Muscle of arm (tissue), 12 donors: ENCODE data around the gene GSTO1. TPM values are rescaled to one million over a fixed set of nuclear protein-coding genes. Genes with fewer than 3 reads are reported as not detected.
"Not testable (repeated sequence)": the region's sequence is repeated elsewhere in the genome, so short reads cannot be mapped to it uniquely, and the experiment has no call there.

ENCODE experiments used
- DNase-seq: peaks from one replicate; pipeline ENCODE4 v3.0.0-alpha.2; 2013
- polyA plus RNA-seq, 12 donors: library from polyadenylated mRNA; unstranded; fragments of 120-200 nt; gene quantifications; one replicate each; pipeline ENCODE4 v1.2.1, GENCODE V29; 2013; ENCODE audit not compliant: insufficient read length in 12 of 12

Gene GSTO1
- polyA plus RNA-seq, 12 donors = 33.0 to 62.2 (median 39.8) TPM; not detected in 1

DNA sequence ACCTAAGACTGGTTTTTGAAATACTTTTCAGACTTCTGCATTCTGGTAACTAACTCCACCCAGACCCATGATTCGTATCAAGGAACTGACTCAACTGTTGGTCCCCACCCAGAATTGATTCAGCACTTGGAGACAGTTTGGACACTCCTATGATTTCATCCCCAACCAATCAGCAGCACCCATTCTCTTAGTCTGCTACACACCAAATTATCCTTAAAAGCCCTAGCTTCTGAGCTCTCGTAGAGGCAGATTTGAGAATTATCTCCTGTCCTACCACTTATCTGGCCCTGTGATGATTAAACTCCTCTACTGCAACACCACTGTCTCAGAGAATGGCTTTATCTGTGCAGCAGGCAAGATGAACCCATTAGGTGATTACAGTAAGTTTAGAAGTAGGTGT, 7.7 kb upstream of the GSTO1 start:
- DNase-seq = no peak

DNA sequence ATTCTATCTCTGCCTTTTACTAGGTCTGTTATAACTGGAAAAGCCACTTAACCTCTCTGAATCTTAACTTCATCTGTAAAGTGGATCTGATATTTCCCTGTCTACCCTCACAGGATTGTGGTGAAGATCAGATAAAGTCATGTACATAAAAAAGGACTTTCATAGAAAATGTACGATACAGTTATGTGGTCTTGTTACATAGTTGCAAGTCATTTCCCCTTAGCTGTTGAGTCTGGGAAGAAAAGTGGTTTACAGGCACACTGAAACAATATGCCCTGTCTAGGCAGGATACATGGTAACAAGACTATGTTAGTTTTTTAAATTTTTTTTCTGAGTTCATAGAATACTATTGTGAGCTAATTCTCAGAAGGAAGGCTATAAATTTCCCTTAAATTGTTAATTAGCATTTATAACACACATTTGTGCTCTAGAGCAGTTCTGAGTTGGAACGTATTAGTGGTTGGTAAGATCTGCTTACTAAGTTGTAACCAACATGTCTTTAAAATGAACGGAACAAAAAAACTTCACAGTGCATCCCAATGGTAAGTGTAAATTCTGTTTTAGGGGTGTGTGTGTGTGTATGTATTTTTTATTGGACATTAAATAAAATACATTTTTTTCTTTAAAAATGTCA, 7.1 kb upstream of the GSTO1 start:
- no peak for DNase-seq

DNA sequence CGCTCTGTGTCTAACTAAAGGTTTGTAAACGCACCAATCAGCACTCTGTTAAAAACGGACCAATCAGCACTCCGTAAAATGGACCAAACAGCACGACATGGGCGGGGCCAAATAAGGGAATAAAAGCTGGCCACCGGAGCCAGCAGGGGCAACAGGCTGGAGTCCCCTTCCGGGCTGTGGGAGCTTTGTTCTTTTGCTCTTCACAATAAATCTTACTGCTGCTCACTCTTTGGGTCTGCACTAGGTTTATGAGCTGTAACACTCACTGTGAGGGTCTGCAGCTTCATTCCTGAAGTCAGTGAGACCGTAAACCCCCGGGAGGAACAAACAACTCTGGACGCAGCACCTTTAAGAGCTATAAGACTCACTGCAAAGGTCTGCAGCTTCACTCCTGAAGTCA, 5.8 kb upstream of the GSTO1 start:
- not testable (repeated sequence) for DNase-seq

DNA sequence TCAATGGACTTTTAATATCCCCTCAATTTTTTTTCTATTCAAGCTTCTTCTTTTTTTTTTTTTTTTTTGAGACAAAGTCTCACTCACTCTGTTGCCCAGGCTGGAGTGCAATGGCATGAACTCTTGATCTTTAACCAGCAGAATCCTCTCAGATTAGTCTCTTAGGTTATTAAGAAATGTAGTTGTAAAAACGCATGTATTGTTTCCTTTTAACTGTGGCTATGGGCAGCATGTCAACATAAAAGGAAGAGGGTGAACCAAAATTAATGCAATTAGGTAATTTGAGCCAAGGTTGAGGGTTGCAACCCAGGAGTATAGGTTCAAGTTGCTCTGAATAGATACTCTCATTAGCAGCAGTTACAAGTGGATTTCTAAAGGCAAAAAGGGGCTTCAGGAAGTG, 4.3 kb upstream of the GSTO1 start:
- no peak for DNase-seq

DNA sequence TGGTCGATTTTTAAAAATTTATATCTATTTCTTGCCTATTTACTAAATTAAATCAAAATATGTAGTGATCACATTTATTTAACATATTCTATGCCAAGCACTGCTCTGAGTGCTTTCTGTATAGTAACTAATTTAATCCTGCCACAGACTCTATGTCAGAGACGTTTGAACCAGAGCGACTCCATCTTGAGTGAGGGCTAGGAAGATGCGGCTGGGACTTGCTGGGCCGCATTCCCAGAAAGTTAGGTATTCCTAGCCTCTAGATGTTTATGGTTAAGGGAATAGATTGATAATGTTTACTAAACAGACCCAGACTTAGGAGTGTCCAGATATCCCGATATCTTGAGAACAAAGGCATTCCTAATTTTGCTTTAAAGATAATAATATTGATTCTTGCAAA, 3.2 kb upstream of the GSTO1 start:
- DNase-seq = no peak

DNA sequence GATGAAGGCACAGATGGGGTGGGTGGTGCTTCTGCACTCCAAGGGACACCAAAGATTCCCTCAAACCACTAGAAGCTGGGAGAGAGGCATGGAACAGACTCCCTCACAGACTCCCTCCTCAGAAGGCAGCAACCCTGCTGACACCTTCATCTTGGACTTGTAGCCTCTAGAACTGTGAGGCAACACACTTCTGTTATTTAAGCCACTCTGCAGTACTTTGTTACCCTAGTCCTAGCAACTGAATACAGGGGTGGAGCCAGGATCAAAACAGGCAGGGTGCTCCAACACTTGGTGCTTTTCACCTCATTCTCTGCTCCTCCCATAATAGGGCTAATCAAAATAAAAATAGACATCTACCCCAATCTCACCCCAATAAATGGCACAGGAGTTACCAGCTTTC, 2.3 kb upstream of the GSTO1 start:
- DNase-seq = no peak

DNA sequence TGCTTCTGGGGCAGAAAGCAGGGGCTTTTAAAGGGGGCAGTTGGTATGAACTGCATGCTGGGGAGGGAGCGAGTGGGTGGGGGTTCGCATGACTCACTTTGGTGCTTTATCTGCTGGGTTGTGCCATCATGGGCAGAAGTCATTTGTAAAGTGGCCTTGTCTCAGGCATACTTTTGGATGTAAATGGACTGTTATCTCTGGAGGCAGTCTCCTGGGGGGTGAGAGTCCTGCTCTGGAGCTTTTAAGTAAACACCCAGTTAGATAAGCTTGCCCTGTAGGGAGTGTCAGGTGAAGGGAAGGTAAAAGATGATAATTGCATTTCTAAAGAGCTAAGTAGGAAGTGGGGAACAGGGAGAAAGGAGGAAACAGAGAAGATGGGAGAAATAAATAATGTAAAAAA, 1.6 kb upstream of the GSTO1 start:
- DNase-seq = no peak

DNA sequence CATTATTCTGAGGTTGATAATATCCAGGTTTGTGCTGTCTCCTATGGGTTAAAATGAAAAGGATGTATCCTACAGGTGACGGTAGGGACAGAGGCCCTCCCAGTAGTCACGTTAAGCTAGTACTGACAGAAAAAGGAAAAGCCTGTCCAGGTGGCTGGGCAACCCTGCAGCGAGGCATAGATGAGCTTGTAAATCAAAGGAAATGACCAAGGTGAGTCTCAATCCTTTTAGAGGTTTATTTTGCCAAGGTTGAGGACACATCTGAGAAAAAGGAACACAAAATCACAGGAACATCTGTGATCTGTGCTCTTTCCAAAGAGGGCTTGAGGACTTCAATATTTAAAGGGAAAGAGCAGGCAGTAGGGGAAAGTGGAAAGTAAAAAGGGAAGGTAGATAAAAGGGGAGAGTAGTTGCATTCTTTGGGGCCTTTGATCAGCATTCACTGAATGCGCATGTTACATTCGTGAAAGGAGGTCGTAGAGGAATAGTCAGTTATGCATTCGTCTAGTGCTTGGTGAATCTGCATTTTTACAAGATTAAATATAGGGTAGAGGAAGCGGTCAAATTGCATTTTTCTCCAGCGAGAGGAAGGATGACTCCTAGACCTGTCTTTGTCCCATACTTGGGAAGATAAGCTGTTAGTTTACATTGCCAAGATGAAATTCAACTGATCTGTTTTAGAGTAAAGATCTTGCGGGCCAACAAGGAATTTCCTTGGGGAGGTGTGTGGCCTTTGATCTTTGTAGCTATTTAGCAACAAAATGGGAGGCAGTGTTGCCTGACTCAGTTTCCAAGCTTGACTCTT, 884 bp upstream of the GSTO1 start:
- no peak for DNase-seq

DNA sequence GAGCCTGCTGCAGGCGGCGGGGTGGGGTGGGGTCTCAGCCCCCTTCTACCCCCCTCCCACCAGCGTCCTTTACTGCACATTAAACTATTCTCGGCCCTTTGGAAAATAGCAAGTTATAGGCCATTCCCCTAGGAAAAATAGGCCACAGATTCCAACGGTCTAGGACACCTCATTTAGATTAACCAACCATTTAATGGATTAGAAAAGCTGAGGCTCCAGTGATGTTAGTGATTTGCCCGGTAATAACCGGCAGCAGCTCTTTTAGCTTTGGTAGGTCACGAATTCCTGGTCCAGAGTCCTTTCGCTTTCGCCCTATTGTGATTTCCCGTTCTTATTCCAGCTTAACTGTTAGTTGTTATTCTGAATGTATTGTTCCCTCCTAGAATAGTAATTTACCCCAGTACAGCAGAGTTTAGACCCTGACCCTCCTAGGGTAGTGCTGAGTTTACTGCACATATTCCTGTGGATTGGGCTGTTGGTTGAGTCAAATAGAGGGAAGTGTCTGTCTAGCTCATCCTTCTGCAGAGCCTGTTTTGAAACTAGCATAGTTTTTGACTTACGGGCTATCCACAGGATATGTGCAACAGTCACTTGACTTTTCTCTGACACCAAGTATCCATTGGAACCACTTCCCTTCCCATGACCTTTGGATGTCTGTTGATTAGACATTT, 754 bp downstream of the GSTO1 start:
- DNase-seq = peak; percentile 56

DNA sequence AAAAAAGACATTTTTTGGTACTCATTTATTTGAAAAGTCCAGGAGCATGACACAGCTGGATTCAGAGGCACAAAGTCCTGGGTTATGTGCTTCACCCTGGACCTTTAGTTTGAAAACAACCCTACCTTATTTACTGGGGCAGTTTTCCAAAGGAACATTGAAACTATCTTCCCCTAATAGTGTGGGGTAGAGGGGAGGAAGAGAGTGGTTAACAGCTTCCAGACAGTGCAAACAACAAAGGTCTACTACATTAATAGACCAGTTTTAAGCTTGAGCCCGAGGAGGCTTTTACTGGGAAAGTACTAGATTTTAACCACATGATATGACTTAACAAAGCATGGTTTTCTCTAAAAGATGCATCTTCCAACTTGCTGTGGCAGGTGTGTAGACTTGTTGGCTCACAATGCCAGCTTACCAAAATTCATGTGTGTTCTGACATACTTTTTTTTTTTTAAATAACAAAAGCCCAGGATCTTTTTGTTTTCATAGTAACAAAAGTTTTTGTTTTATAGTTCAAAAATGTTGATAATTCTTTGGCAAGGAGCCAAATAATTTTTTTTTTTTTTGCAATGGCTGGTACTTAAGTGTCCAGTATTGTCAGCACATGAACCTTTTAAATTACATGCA, 1.8 kb downstream of the GSTO1 start:
- DNase-seq = no peak

DNA sequence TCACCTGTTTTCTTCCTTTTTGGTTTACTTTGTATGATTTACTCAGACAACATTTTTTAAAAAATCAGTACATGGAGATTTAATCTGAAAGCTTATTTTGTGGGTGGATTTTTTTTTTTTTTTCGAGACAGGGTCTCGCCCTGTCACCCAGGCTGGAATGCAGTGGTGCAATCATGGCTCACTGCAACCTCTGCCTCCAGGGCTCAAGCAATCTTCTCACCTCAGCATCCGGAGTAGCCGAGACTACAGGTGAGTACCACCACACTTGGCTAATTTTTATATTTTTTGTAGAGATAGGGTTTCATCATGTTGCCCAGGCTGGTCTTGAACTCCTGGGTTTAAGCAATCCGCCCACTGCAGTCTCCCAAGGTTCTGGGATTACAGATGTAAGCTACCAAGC, 2.5 kb downstream of the GSTO1 start:
- no peak for DNase-seq

DNA sequence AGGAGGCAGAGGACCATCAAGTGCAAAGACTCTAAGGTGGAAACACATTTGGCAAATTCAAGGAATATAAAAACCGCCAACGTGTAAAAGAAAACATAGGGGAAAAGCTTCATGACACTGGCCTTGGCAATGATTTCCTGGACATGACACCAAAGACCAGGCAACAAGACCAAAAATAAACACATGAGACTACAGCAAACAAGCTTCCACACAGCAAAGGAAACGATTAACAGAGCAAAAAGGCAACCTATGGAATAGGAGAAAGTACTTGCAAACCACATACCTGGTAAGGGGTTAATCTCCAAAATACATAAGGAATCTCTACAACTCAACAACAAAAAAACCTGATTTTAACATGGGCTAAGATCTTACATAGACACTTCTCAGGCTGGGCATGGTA, 3.5 kb downstream of the GSTO1 start:
- DNase-seq = no peak

DNA sequence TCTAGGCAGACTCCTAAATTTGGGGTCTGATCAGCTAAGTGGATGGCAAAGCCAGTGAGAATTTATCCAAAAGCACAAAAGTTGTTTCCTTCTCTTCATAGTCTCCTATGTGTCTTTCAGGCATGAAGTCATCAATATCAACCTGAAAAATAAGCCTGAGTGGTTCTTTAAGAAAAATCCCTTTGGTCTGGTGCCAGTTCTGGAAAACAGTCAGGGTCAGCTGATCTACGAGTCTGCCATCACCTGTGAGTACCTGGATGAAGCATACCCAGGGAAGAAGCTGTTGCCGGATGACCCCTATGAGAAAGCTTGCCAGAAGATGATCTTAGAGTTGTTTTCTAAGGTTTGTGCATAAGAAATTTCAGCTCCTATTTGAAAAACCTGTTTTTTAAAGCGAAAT, 4.8 kb downstream of the GSTO1 start:
- DNase-seq = no peak

DNA sequence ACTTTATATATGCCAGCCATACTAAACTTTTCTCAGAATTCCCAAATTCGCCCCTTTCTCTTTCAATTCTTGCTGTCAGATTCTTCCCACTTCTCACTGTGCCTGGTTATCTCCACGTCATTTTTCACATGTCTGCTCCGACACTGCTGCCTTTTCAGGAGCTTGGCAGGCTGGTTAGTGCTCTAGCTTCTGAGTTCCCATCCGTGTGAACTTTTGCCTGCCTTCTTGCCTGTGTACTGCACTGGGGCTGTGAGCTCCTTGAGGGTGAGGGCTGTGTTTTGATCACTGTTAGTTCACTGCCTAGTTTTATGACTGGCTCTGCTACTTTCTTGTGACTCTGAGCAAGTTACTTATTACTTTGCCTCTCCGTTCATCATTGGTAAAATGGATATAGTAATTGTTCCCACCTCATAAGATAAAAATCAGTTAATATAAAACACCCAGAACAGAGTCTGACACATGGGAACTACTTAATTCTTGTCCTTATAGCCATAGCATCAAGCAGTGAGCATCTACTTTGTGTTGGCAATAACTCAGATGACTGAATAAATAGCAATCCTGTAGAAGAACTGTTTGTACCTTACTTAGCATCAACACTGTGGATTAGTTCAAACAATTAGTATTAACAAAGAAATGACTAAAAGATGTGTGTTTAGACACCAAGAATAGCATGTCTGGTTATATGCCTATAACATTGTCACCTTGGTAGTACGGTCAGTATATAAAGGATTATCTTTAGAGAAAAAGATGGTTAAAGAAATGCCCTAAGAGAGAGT, 5.5 kb downstream of the GSTO1 start:
- DNase-seq = no peak

DNA sequence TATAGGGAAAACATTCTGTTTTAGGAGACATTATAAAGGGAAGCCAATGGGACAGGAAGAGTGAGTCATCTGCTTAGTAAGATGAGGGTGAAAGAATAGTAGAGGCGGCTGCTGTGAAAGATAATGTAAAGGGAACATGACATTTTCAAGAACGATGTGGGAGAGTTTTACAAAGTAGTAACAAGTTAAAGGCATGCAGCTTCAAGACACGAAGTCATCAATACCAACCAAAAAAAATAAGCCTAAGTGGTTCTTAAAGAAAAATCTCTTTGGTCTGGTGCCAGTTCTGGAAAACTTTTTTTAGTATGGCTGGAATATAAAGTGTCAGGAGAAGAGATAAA, 6.1 kb downstream of the GSTO1 start:
- no peak for DNase-seq

DNA sequence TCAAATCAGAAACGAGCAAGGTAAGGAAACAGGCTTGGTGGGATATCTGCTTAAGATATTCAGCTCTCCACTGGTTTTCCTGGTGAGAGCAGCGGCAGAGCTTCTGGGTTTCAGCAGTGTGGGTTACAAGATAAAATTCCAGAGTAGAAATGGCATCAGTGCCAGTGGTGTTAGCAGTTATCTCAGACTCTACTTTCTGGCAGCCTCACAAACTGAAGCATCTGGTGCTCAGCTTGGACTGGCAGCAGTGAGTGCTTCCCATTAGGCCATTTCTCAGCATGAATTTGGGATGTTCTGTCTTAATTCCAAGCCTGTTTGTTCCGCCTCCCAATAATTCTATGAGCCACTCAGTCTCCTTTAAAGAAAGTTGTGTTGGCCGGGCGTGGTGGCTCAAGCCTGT, 7.4 kb downstream of the GSTO1 start:
- no peak for DNase-seq

DNA sequence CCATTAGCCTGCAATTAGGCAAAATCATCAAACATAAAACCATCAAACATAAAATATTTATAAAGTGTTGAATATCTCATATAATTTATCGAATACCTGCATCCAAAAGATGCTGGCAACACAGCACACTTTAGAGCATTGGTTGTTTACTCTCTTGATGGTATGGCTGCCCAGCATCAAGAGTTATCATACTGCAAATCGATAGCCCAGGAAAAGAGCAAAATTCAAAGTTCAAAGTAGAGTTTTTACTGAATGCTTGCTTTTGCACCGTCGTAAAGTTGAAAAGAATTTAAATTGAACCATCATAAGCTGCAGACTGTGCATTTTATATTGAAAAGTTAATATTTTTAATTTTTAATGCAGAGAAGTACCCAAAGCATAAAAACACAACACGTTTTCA, 10.1 kb downstream of the GSTO1 start:
- DNase-seq = no peak

DNA sequence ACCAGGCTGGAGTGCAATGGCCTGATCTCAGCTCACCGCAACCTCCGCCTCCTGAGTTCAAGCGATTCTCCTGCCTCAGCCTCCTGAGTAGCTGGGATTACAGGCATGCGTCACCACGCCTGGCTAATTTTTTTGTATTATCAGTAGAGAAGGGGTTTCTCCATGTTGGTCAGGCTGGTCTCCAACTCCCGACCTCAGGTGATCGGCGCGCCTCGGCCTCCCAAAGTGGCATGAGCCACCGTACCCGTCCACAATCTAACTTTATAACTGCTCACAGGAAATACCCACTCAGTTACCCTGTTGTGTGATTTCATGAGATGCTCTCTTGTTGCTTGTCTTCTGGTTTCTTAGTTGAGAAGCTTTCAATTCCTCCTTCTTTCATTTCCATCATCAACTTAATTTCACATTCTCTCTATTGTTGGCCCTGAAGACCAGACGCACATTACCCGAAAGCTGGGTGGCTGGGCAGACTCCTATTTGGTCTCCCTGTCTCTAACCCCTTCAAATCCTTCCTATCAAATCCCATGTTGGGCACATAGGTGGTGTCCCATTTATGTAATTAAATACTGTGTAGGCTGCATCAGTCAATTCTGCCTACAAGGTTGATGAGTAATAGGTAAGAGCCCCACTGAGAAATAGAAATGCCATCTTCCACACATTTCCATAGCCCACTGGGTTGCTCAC, 13.2 kb downstream of the GSTO1 start:
- no peak for DNase-seq

DNA sequence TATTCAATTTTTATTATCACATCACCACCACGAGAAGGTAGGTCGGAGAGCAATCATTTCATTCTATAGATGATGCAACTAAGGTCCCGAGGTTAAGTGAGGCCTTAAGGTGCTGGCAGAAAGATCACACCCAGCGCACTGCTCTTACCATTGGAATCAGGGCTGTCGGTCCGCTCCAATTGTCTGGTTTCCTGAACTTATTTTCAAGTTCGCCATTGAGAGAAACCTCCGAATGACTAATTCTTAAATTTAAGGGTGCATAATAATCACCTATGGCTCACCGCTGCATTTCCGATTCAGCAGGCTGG, 13.7 kb downstream of the GSTO1 start:
- DNase-seq = no peak

DNA sequence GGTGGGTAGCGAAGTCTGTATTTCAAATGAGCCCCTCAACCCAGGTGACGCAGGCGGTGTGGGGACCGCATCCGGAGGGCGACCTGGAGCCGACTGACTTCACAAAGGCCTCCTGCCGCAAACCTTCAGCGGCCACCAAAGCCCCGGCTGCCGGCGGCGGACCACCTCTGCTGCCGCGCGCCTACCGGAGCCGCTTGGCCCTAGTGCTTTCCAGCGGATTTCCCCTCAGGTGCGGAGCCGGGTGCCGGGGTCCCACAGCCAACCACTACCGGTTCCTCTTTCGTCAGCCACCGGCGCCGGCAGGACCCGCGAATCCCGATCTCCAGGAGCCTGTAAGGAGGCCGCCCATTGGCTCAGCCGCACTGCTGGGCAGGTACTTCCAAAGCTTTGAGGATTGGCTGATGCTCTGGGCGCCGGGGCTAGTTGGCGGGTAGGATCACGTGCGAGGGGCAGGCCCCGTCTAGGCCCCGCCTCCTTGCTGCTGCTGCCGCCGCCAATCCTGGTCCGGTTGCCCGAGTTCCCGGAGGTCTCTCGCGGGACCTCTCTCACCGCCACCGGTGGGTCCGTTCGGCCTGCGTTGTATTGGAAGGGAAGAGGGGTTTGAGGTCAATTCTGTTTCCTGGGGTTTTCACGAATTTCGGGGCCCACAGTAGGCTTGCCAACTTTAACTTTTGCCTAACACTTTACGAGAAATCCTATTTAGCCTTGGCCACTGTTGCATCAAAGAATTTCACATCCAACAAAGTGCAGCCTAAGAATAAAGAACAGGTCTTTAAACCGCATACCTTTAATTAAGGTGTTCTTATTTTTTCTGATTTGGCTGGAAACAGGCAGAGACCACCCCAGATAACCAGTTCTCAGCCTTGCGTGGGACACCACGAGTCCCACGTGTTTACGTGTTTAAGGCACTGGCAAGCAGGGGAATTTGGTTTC, 14.3 kb downstream of the GSTO1 start, which contains the start of gene GSTO2:
Gene GSTO2, plus strand, starts transcription at position 472 of the 933 bp plus-strand sequence. CDS start 5,732 bp downstream, outside the sequence.
- DNase-seq = peak; percentile 98
